DND-41 (cell line): ENCODE data around the gene CNTNAP5.

Experiments
- ATAC-seq: fragments of 200-7000 bp; cut with Tn5 transposase; 3 replicates; pipeline ENCODE4 v1.9.1; 2021; ENCODE audit warnings: low read depth; ENCODE audit not compliant: insufficient read depth
- DNase-seq: peaks from one replicate; pipeline ENCODE4 v3.0.0-alpha.2; 2020
- H2AFZ ChIP-seq: 2 replicates; pipeline ENCODE4 v1.6.0; 2012; ENCODE audit warnings: low read depth, low read length
- H3K27ac ChIP-seq: 2 replicates; pipeline ENCODE4 v1.5.1; 2012; ENCODE audit warnings: low read length, inconsistent platforms
- H3K27me3 ChIP-seq: fragments of 200-600 bp; sonication (generic); 2 replicates; pipeline ENCODE4 v1.6.0; 2012; ENCODE audit warnings: low read length, mild to moderate bottlenecking, inconsistent platforms; ENCODE audit not compliant: insufficient read depth, poor library complexity
- H3K36me3 ChIP-seq: 2 replicates; pipeline ENCODE4 v1.5.1; 2012; ENCODE audit warnings: low read length, inconsistent platforms; ENCODE audit not compliant: insufficient read depth
- H3K4me1 ChIP-seq: 2 replicates; pipeline ENCODE4 v1.5.1; 2012; ENCODE audit warnings: mild to moderate bottlenecking, low read length; ENCODE audit not compliant: insufficient read depth
- H3K4me2 ChIP-seq: 2 replicates; pipeline ENCODE4 v1.6.0; 2012; ENCODE audit warnings: mild to moderate bottlenecking, moderate library complexity, low read length, inconsistent platforms; ENCODE audit not compliant: insufficient read depth
- H3K4me3 ChIP-seq, 2 experiments: fragments of 200-600 bp in 1 of 2; shearing (Covaris generic) in 1 of 2; 2 replicates each; pipeline ENCODE4 v1.5.1; 2012 to 2016; ENCODE audit warnings: inconsistent platforms in 2 of 2, low read length in 2 of 2, mild to moderate bottlenecking in 2 of 2, low read depth in 1 of 2, moderate library complexity in 1 of 2
- H3K79me2 ChIP-seq: 2 replicates; pipeline ENCODE4 v1.6.0; 2012; ENCODE audit warnings: low read length, inconsistent platforms; ENCODE audit not compliant: insufficient read depth
- H3K9ac ChIP-seq: 2 replicates; pipeline ENCODE4 v1.6.0; 2012; ENCODE audit warnings: low read depth, mild to moderate bottlenecking, inconsistent platforms, low read length, moderate library complexity
- H3K9me3 ChIP-seq: 2 replicates; pipeline ENCODE4 v1.5.1; 2012; ENCODE audit warnings: low read length, moderate library complexity, mild to moderate bottlenecking, inconsistent platforms; ENCODE audit not compliant: insufficient read depth, severe bottlenecking
- H4K20me1 ChIP-seq: 2 replicates; pipeline ENCODE4 v1.6.0; 2012; ENCODE audit warnings: low read length; ENCODE audit not compliant: insufficient read depth
- EZH2 ChIP-seq: IDR thresholded peaks from 3 replicates; pipeline ENCODE4 v1.6.1; 2012; ENCODE audit warnings: borderline replicate concordance, low read depth, mild to moderate bottlenecking, moderate library complexity, low read length, inconsistent platforms; ENCODE audit not compliant: severe bottlenecking
- TF ChIP-seq, protein P1 (sequence below): IDR thresholded peaks from 2 replicates; pipeline ENCODE4 v1.5.1; 2012; ENCODE audit warnings: borderline replicate concordance, low read length, moderate library complexity, mild to moderate bottlenecking; ENCODE audit not compliant: poor library complexity, severe bottlenecking; ENCODE audit errors: extremely low read depth

CNTNAP5 gene

DNA sequence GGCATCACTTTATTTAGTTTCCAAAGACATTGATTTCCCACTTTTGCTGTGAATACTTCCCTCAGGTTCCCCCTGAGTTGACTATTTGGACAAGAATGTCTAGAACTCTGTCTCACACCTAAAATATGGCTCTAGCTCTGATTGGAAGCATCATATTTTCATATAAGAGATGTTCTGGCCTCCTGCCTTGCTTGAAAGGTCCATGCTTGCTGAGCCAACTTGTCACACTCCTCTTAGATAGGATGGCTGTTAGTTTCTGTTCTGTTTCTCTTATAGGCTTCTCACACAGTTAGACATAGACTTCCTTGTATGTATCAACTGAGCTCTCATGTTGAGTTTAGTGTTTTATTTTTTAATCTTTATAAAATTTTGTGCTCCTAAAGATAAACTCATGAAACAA is 87.1 kb downstream of the CNTNAP5 start:
- H3K27ac ChIP-seq = no peak overlapping the region
- H3K27me3 ChIP-seq = no peaks in the 10 kb centered on the region
- H3K9ac ChIP-seq = no peak overlapping the region
- DNase-seq (no peak), ATAC-seq (no peak)
- no peaks in the 10 kb centered on the region for H4K20me1 ChIP-seq
- H3K4me3 ChIP-seq = no peak overlapping the region
- TF ChIP-seq, protein P1, sequence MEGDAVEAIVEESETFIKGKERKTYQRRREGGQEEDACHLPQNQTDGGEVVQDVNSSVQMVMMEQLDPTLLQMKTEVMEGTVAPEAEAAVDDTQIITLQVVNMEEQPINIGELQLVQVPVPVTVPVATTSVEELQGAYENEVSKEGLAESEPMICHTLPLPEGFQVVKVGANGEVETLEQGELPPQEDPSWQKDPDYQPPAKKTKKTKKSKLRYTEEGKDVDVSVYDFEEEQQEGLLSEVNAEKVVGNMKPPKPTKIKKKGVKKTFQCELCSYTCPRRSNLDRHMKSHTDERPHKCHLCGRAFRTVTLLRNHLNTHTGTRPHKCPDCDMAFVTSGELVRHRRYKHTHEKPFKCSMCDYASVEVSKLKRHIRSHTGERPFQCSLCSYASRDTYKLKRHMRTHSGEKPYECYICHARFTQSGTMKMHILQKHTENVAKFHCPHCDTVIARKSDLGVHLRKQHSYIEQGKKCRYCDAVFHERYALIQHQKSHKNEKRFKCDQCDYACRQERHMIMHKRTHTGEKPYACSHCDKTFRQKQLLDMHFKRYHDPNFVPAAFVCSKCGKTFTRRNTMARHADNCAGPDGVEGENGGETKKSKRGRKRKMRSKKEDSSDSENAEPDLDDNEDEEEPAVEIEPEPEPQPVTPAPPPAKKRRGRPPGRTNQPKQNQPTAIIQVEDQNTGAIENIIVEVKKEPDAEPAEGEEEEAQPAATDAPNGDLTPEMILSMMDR = no peak
- no peak for TF ChIP-seq EZH2
- no peak overlapping the region for H3K4me2 ChIP-seq
- H3K9me3 ChIP-seq = no peaks in the 10 kb centered on the region
- H2AFZ ChIP-seq = no peak overlapping the region
- H3K79me2 ChIP-seq = no peaks in the 10 kb centered on the region
- no peaks in the 10 kb centered on the region for H3K36me3 ChIP-seq
- no peaks in the 10 kb centered on the region for H3K4me1 ChIP-seq

DNA sequence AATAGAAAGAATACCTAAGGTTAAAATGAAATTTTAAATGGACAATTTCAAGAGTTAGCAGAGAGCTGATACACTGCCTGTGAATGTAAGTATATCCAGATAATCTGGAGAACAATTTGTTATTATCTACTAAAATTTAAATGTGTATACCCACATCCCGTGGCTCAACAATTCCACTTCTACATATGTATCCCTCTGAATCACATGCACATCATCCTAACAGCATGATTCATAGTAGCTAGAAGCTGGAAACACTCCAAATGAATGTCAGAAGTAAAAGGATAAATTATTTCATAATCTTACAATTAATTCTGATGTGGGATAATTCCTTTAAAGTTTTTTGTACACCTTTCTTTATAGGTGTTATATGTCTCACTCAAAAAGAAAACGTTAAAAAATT is 87.9 kb downstream of the CNTNAP5 start:
- Histone ChIP-seq H3K27me3 (no peaks in the 10 kb centered on the region), H3K36me3 (no peaks in the 10 kb centered on the region), H3K27ac (no peak overlapping the region), H3K79me2 (no peaks in the 10 kb centered on the region), H4K20me1 (no peaks in the 10 kb centered on the region), H3K9ac (no peak overlapping the region), H3K4me1 (no peaks in the 10 kb centered on the region), H3K4me2 (no peak overlapping the region), H3K9me3 (no peaks in the 10 kb centered on the region), H3K4me3 (no peak overlapping the region), H2AFZ (no peak overlapping the region)
- no peak for ATAC-seq
- TF ChIP-seq EZH2 = no peak
- TF ChIP-seq, protein P1 = no peak
- DNase-seq = no peak

DNA sequence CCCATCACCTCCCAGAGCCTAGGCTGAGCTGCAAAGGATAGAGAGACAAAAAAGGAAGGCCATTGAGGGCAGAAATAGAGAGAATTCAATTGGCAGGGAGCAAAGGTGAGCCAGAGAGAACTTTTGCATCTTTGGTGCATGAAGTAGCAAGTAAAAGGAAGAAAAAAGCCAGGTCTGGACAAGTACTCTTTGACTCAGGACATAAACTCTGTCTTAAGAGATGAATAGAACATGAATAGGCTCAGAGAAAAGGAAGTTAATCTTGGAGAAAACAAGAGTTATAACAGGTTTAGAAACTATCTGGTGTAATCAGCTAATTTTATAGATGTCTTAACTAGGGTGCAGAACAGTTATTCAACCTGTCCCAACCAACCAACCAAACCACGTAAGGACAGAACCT is 95.2 kb downstream of the CNTNAP5 start:
- H3K9ac ChIP-seq = no peak overlapping the region
- no peaks in the 10 kb centered on the region for H3K36me3 ChIP-seq
- H4K20me1 ChIP-seq = no peaks in the 10 kb centered on the region
- no peak overlapping the region for H3K27ac ChIP-seq
- H2AFZ ChIP-seq = no peak overlapping the region
- no peaks in the 10 kb centered on the region for H3K4me1 ChIP-seq
- no peak overlapping the region for H3K4me2 ChIP-seq
- no peaks in the 10 kb centered on the region for H3K27me3 ChIP-seq
- no peak overlapping the region for H3K4me3 ChIP-seq
- no peak for ATAC-seq
- TF ChIP-seq, protein P1 = no peak
- TF ChIP-seq EZH2 = no peak
- no peaks in the 10 kb centered on the region for H3K79me2 ChIP-seq
- DNase-seq = no peak
- no peaks in the 10 kb centered on the region for H3K9me3 ChIP-seq

DNA sequence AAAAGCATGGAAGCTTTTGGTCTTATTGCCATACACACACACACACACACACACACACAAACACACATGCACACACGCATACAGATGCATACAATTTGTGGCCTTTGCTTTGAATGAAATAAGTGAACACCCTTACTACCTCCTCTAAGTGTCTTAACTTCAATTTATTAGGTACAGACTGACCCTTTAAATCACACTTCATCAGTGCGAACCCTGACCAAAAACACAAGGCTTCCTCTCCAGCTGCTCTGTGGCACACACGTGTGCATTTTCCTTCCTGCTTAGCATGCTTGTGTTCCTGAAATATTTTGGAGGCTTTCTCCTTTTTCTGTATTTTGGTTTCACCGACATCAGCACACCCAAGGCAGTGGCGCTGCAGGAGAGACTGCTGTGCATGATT is 96.0 kb downstream of the CNTNAP5 start:
- H3K36me3 ChIP-seq = no peaks in the 10 kb centered on the region
- no peak overlapping the region for H3K4me3 ChIP-seq
- TF ChIP-seq, protein P1 = no peak
- no peak for TF ChIP-seq EZH2
- H3K27ac ChIP-seq = no peak overlapping the region
- no peak overlapping the region for H3K9ac ChIP-seq
- H4K20me1 ChIP-seq = no peaks in the 10 kb centered on the region
- no peaks in the 10 kb centered on the region for H3K79me2 ChIP-seq
- no peak overlapping the region for H2AFZ ChIP-seq
- DNase-seq = no peak
- H3K27me3 ChIP-seq = no peaks in the 10 kb centered on the region
- no peaks in the 10 kb centered on the region for H3K9me3 ChIP-seq
- no peaks in the 10 kb centered on the region for H3K4me1 ChIP-seq
- ATAC-seq = no peak
- H3K4me2 ChIP-seq = no peak overlapping the region
